Activated CD4-positive, alpha-beta T cell treated with anti-CD3 and anti-CD28 coated beads, Interleukin-2, amount 10 ng/mL, durations not matched to agents 7 days and 5 days (primary cell): ENCODE results near the gene HSPG2. TPM values are rescaled to one million over a fixed set of nuclear protein-coding genes. Genes with fewer than 3 reads are reported as not detected.

ENCODE experiments used
- CTCF ChIA-PET: fragments of 350-600 bp; sonication (Branson Sonifier 250); formaldehyde crosslinking; loops from one replicate; lab custom pipeline; 2021; ENCODE audit warnings: antibody characterized with exemption; lab: Charles Lee
- POLR2A ChIA-PET: fragments of 350-600 bp; sonication (Branson Sonifier 250); formaldehyde crosslinking; loops from one replicate; lab custom pipeline; 2021; ENCODE audit warnings: antibody characterized with exemption; lab: Charles Lee
- DNase-seq: peaks from one replicate; pipeline ENCODE4 v3.0.0-alpha.2; 2020
- H3K27ac Mint-ChIP-seq: one replicate; pipeline ENCODE4 v1.8.0; 2021; ENCODE audit warnings: mild to moderate bottlenecking, moderate library complexity, mixed read lengths
- H3K27me3 Mint-ChIP-seq: one replicate; pipeline ENCODE4 v1.8.0; 2021; ENCODE audit warnings: mixed read lengths
- H3K36me3 Mint-ChIP-seq: one replicate; pipeline ENCODE4 v1.8.0; 2021; ENCODE audit warnings: low read depth, mixed read lengths
- H3K4me1 Mint-ChIP-seq: one replicate; pipeline ENCODE4 v1.8.0; 2021; ENCODE audit warnings: mixed read lengths
- H3K4me3 Mint-ChIP-seq: one replicate; pipeline ENCODE4 v1.8.0; 2021; ENCODE audit warnings: mild to moderate bottlenecking, moderate library complexity, mixed read lengths
- H3K9me3 Mint-ChIP-seq: one replicate; pipeline ENCODE4 v1.8.0; 2021; ENCODE audit warnings: mixed read lengths
- total RNA-seq, 2 experiments: library from RNA; stranded (reverse); gene quantifications; one replicate each; pipeline ENCODE4 v1.2.3, GENCODE V29; 2021

HSPG2 gene
- total RNA-seq, 2 experiments from 2014 or later: 1.9 to 2.3 TPM

GRCh38 chr1:21893046-21893805, 43.9 kb downstream of the HSPG2 start:
- ChIA-PET POLR2A (no interaction called here), CTCF (no interaction called here)
- Mint-ChIP-seq H3K4me1 (no peaks in the 10 kb centered on the region), H3K27ac (no peak overlapping the region), H3K4me3 (no peak overlapping the region), H3K36me3 (no peaks in the 10 kb centered on the region), H3K9me3 (no peaks in the 10 kb centered on the region), H3K27me3 (no peaks in the 10 kb centered on the region)
- no peak for DNase-seq

- Mint-ChIP-seq H3K27me3 (no peaks in the 10 kb centered on the region), H3K36me3 (no peaks in the 10 kb centered on the region), H3K9me3 (no peaks in the 10 kb centered on the region), H3K27ac (no peak overlapping the region), H3K4me1 (no peaks in the 10 kb centered on the region), H3K4me3 (no peak overlapping the region)
- POLR2A ChIA-PET: no interaction called here
- no peak for DNase-seq
- CTCF ChIA-PET: no interaction called here
Observed at GRCh38 chr1:21891621-21892479, 45.3 kb downstream of the HSPG2 start.

GRCh38 chr1:21891081-21891480, 46.0 kb downstream of the HSPG2 start:
- H3K4me1 Mint-ChIP-seq: no peaks in the 10 kb centered on the region
- H3K27me3 Mint-ChIP-seq: no peaks in the 10 kb centered on the region
- H3K27ac Mint-ChIP-seq: no peak overlapping the region
- no peak overlapping the region for H3K4me3 Mint-ChIP-seq
- DNase-seq: no peak
- no peaks in the 10 kb centered on the region for H3K9me3 Mint-ChIP-seq
- ChIA-PET CTCF (no interaction called here), POLR2A (no interaction called here)
- no peaks in the 10 kb centered on the region for H3K36me3 Mint-ChIP-seq

GRCh38 chr1:21888500-21888899, 48.6 kb downstream of the HSPG2 start:
- CTCF ChIA-PET: no interaction called here
- no peaks in the 10 kb centered on the region for H3K27me3 Mint-ChIP-seq

GRCh38 chr1:21887796-21888195, 49.3 kb downstream of the HSPG2 start:
- H3K4me3 Mint-ChIP-seq: no peak overlapping the region
- H3K36me3 Mint-ChIP-seq: no peaks in the 10 kb centered on the region
- CTCF ChIA-PET: no interaction called here

More at GRCh38 chr1:21888500-21888899, 48.6 kb downstream of the HSPG2 start:
- DNase-seq: no peak
- POLR2A ChIA-PET: no interaction called here
- Mint-ChIP-seq H3K4me3 (no peak overlapping the region), H3K4me1 (no peaks in the 10 kb centered on the region), H3K9me3 (no peaks in the 10 kb centered on the region), H3K36me3 (no peaks in the 10 kb centered on the region), H3K27ac (no peak overlapping the region)

GRCh38 chr1:21887216-21887736, 49.8 kb downstream of the HSPG2 start:
- Mint-ChIP-seq H3K27ac (no peak overlapping the region), H3K36me3 (no peaks in the 10 kb centered on the region), H3K4me1 (no peaks in the 10 kb centered on the region), H3K9me3 (no peaks in the 10 kb centered on the region), H3K27me3 (no peaks in the 10 kb centered on the region), H3K4me3 (no peak overlapping the region)
- no peak for DNase-seq
- ChIA-PET CTCF (no interaction called here), POLR2A (no interaction called here)

More at GRCh38 chr1:21887796-21888195, 49.3 kb downstream of the HSPG2 start:
- Mint-ChIP-seq H3K27me3 (no peaks in the 10 kb centered on the region), H3K27ac (no peak overlapping the region), H3K4me1 (no peaks in the 10 kb centered on the region), H3K9me3 (no peaks in the 10 kb centered on the region)
- no peak for DNase-seq
- POLR2A ChIA-PET: no interaction called here

- Mint-ChIP-seq H3K4me1 (no peaks in the 10 kb centered on the region), H3K27ac (no peak overlapping the region), H3K36me3 (no peaks in the 10 kb centered on the region), H3K9me3 (no peaks in the 10 kb centered on the region), H3K27me3 (no peaks in the 10 kb centered on the region), H3K4me3 (no peak overlapping the region)
- ChIA-PET POLR2A (no interaction called here), CTCF (interaction anchor here (0.6 kb wide), 1 partner anchor 507 kb away, joined by 3 read pairs; no protein-coding TSS in a partner anchor)
- no peak for DNase-seq
Observed at GRCh38 chr1:21886486-21887215, 50.5 kb downstream of the HSPG2 start.

GRCh38 chr1:21885236-21886037, 51.7 kb downstream of the HSPG2 start:
- Mint-ChIP-seq H3K9me3 (no peaks in the 10 kb centered on the region), H3K4me3 (no peak overlapping the region), H3K4me1 (no peaks in the 10 kb centered on the region), H3K36me3 (no peaks in the 10 kb centered on the region), H3K27ac (no peak overlapping the region), H3K27me3 (no peaks in the 10 kb centered on the region)
- POLR2A ChIA-PET: no interaction called here
- CTCF ChIA-PET: no interaction called here
- no peak for DNase-seq

- Mint-ChIP-seq H3K27me3 (no peaks in the 10 kb centered on the region), H3K36me3 (no peaks in the 10 kb centered on the region), H3K4me1 (no peaks in the 10 kb centered on the region), H3K4me3 (no peak overlapping the region), H3K9me3 (no peaks in the 10 kb centered on the region), H3K27ac (no peak overlapping the region)
- CTCF ChIA-PET: no interaction called here
- DNase-seq: no peak
- POLR2A ChIA-PET: no interaction called here
Observed at GRCh38 chr1:21884456-21885235, 52.5 kb downstream of the HSPG2 start.

- DNase-seq: no peak
- CTCF ChIA-PET: no interaction called here
- Mint-ChIP-seq H3K4me1 (no peaks in the 10 kb centered on the region), H3K9me3 (no peaks in the 10 kb centered on the region), H3K27ac (no peak overlapping the region), H3K36me3 (no peaks in the 10 kb centered on the region), H3K4me3 (no peak overlapping the region), H3K27me3 (no peaks in the 10 kb centered on the region)
- POLR2A ChIA-PET: no interaction called here
Observed at GRCh38 chr1:21882721-21883415, 54.2 kb downstream of the HSPG2 start.

- ChIA-PET POLR2A (no interaction called here), CTCF (no interaction called here)
- Mint-ChIP-seq H3K27me3 (no peaks in the 10 kb centered on the region), H3K4me3 (no peak overlapping the region), H3K36me3 (no peaks in the 10 kb centered on the region), H3K9me3 (no peaks in the 10 kb centered on the region), H3K4me1 (no peaks in the 10 kb centered on the region), H3K27ac (no peak overlapping the region)
- no peak for DNase-seq
Observed at GRCh38 chr1:21881250-21881649, 55.9 kb downstream of the HSPG2 start.
